Astrocyte (in vitro differentiated cells and primary cell): ENCODE results near the gene TTYH2. TPM values are rescaled to one million over a fixed set of nuclear protein-coding genes. Genes with fewer than 3 reads are reported as not detected.

ENCODE experiments used
- DNase-seq: peaks from one replicate; pipeline ENCODE4 v3.0.0-alpha.2; 2010; ENCODE audit warnings: low read depth
- FAIRE-seq: peaks from 2 replicates; lab custom pipeline; 2011; peaks lifted over from hg19 to GRCh38; lab: Jason Lieb, UNC
- H2AFZ ChIP-seq: 2 replicates; pipeline ENCODE4 v1.6.0; 2012; ENCODE audit warnings: low read depth, low read length, inconsistent platforms
- H3K27ac ChIP-seq: 2 replicates; pipeline ENCODE4 v1.5.1; 2011; ENCODE audit warnings: low read depth, low read length, inconsistent platforms
- H3K27me3 ChIP-seq: 2 replicates; pipeline ENCODE4 v1.6.0; 2011; ENCODE audit warnings: low read length, inconsistent platforms; ENCODE audit not compliant: insufficient read depth
- H3K36me3 ChIP-seq: 2 replicates; pipeline ENCODE4 v1.5.1; 2011; ENCODE audit warnings: low read length, inconsistent platforms; ENCODE audit not compliant: insufficient read depth
- H3K4me1 ChIP-seq: 2 replicates; pipeline ENCODE4 v1.5.1; 2011; ENCODE audit warnings: low read length, inconsistent platforms; ENCODE audit not compliant: insufficient read depth
- H3K4me2 ChIP-seq: 2 replicates; pipeline ENCODE4 v1.6.0; 2012; ENCODE audit warnings: low read length, inconsistent platforms
- H3K4me3 ChIP-seq: 2 replicates; pipeline ENCODE4 v1.5.1; 2011; ENCODE audit warnings: low read depth, mild to moderate bottlenecking, low read length, inconsistent platforms; ENCODE audit not compliant: insufficient read depth
- H3K79me2 ChIP-seq: 2 replicates; pipeline ENCODE4 v1.6.0; 2012; ENCODE audit warnings: mild to moderate bottlenecking, low read length, inconsistent platforms; ENCODE audit not compliant: insufficient read depth
- H3K9ac ChIP-seq: 2 replicates; pipeline ENCODE4 v1.6.0; 2012; ENCODE audit warnings: mild to moderate bottlenecking, low read length, inconsistent platforms
- H3K9me3 ChIP-seq: 2 replicates; pipeline ENCODE4 v1.5.1; 2012; ENCODE audit warnings: low read depth, mild to moderate bottlenecking, low read length, inconsistent platforms; ENCODE audit not compliant: insufficient read depth
- H4K20me1 ChIP-seq: 2 replicates; pipeline ENCODE4 v1.6.0; 2012; ENCODE audit warnings: low read length, inconsistent platforms; ENCODE audit not compliant: insufficient read depth
- H3K27ac Mint-ChIP-seq: one replicate; pipeline ENCODE4 v1.8.0; 2021; ENCODE audit warnings: mild to moderate bottlenecking, mixed read lengths; ENCODE audit not compliant: unreplicated experiment
- H3K27me3 Mint-ChIP-seq: one replicate; pipeline ENCODE4 v1.8.0; 2021; ENCODE audit warnings: low read depth, mixed read lengths; ENCODE audit not compliant: unreplicated experiment
- H3K36me3 Mint-ChIP-seq: one replicate; pipeline ENCODE4 v1.8.0; 2021; ENCODE audit warnings: low read depth, mixed read lengths; ENCODE audit not compliant: unreplicated experiment
- H3K4me1 Mint-ChIP-seq: one replicate; pipeline ENCODE4 v1.8.0; 2021; ENCODE audit warnings: low read depth, mixed read lengths; ENCODE audit not compliant: unreplicated experiment
- H3K4me3 Mint-ChIP-seq: one replicate; pipeline ENCODE4 v1.8.0; 2021; ENCODE audit warnings: mild to moderate bottlenecking, moderate library complexity, mixed read lengths; ENCODE audit not compliant: unreplicated experiment
- H3K9me3 Mint-ChIP-seq: one replicate; pipeline ENCODE4 v1.8.0; 2021; ENCODE audit warnings: mild to moderate bottlenecking, mixed read lengths; ENCODE audit not compliant: unreplicated experiment
- EZH2 ChIP-seq: IDR thresholded peaks from 2 replicates; pipeline ENCODE4 v1.6.1; 2012; ENCODE audit warnings: mild to moderate bottlenecking, low read length, inconsistent platforms; ENCODE audit not compliant: insufficient read depth
- total RNA-seq: library from RNA; stranded (reverse); gene quantifications from 2 replicates; pipeline ENCODE4 v1.2.1, GENCODE V29; 2021
- TF ChIP-seq, protein P1 (sequence below): IDR thresholded peaks from 2 replicates; pipeline ENCODE4 v1.5.1; 2011; ENCODE audit warnings: low read depth, mild to moderate bottlenecking, inconsistent platforms, low read length, moderate library complexity; ENCODE audit not compliant: insufficient read depth

The TTYH2 gene
- total RNA-seq, 1 donor from 2014 or later: 8.0 TPM

DNA sequence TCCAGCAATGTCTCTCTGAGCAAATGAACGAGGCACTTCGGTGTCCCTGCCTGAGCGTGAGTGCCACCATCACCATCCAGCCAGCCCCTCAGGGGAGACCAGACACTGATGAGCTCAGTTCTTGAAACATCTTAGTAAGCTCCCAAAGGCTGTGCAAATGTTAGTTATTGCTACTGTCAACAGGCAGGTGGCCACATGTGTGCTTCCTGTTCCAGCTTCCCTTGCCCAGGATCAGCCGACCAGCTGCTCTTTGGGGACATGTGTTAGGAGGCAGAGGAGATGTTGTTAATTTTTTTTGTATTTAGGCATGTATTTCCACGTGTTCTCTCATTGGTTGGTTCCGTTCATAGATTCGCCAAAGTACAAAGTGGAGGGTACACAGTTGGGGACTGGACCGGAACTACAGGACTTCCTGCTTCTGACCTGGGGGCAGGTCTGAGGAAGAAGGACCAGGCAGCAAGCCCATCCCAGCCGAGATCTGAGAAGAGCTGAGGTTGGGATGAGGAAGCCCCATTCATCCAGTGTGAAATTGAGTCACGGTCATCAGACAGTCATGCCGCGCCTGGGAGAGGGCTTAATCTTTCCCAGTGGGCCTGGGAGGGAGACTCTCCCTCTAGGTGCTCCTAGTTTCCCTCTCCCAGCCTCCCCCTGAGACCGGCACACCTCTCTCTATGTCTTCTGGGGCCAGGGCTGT lies 3.8 kb downstream of the TTYH2 start:
- H2AFZ ChIP-seq: no peak overlapping the region
- no peak overlapping the region for H3K27ac ChIP-seq
- H3K9ac ChIP-seq: no peak overlapping the region
- peaks cover 18% of the 10 kb centered on the region for H4K20me1 ChIP-seq
- H3K27ac Mint-ChIP-seq: no peak overlapping the region
- H3K4me2 ChIP-seq: no peak overlapping the region
- peaks cover 4% of the 10 kb centered on the region for H3K36me3 Mint-ChIP-seq
- FAIRE-seq (no peak), DNase-seq (no peak)
- TF ChIP-seq, protein P1, sequence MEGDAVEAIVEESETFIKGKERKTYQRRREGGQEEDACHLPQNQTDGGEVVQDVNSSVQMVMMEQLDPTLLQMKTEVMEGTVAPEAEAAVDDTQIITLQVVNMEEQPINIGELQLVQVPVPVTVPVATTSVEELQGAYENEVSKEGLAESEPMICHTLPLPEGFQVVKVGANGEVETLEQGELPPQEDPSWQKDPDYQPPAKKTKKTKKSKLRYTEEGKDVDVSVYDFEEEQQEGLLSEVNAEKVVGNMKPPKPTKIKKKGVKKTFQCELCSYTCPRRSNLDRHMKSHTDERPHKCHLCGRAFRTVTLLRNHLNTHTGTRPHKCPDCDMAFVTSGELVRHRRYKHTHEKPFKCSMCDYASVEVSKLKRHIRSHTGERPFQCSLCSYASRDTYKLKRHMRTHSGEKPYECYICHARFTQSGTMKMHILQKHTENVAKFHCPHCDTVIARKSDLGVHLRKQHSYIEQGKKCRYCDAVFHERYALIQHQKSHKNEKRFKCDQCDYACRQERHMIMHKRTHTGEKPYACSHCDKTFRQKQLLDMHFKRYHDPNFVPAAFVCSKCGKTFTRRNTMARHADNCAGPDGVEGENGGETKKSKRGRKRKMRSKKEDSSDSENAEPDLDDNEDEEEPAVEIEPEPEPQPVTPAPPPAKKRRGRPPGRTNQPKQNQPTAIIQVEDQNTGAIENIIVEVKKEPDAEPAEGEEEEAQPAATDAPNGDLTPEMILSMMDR: no peak
- no peak for TF ChIP-seq EZH2
- peaks cover 2% of the 10 kb centered on the region for H3K4me1 Mint-ChIP-seq
- H3K79me2 ChIP-seq: no peaks in the 10 kb centered on the region
- H3K4me1 ChIP-seq: peaks cover 13% of the 10 kb centered on the region
- H3K4me3 Mint-ChIP-seq: no peak overlapping the region
- no peaks in the 10 kb centered on the region for H3K27me3 ChIP-seq
- no peaks in the 10 kb centered on the region for H3K9me3 Mint-ChIP-seq
- H3K9me3 ChIP-seq: no peaks in the 10 kb centered on the region
- H3K4me3 ChIP-seq: no peak overlapping the region
- H3K27me3 Mint-ChIP-seq: peaks cover 27% of the 10 kb centered on the region
- no peaks in the 10 kb centered on the region for H3K36me3 ChIP-seq

DNA sequence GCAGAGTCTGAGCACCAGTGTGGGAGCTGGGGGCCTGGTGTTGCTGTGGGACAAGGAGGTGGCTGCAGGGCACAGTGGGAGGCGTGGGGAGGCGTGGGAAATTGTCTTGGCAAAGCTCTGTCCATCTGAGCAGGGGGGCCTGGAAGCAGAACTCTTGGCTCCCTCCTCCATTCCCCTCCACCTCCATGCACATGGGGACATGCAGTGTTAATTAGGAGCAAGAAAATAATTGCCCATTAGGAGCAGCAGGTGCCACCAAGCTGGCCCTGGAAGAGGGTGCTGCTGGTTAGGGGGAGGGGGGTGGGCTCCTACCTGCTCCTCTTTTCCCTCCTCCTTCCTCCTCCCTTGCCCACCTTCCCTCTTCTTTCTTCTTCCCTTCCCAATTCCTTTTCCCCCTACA lies 4.5 kb downstream of the TTYH2 start:
- Histone ChIP-seq H3K27me3 (no peaks in the 10 kb centered on the region), H4K20me1 (peaks cover 18% of the 10 kb centered on the region), H3K79me2 (no peaks in the 10 kb centered on the region), H3K9ac (no peak overlapping the region), H2AFZ (no peak overlapping the region), H3K4me3 (no peak overlapping the region), H3K4me2 (no peak overlapping the region), H3K36me3 (no peaks in the 10 kb centered on the region), H3K4me1 (peaks cover 6% of the 10 kb centered on the region), H3K27ac (no peak overlapping the region), H3K9me3 (no peaks in the 10 kb centered on the region)
- FAIRE-seq: no peak
- no peak for TF ChIP-seq EZH2
- TF ChIP-seq, protein P1: no peak
- no peak overlapping the region for H3K27ac Mint-ChIP-seq
- no peak for DNase-seq
- H3K4me3 Mint-ChIP-seq: no peak overlapping the region
- peaks cover 27% of the 10 kb centered on the region for H3K27me3 Mint-ChIP-seq
- H3K4me1 Mint-ChIP-seq: peaks cover 2% of the 10 kb centered on the region
- H3K36me3 Mint-ChIP-seq: peaks cover 4% of the 10 kb centered on the region
- no peaks in the 10 kb centered on the region for H3K9me3 Mint-ChIP-seq

DNA sequence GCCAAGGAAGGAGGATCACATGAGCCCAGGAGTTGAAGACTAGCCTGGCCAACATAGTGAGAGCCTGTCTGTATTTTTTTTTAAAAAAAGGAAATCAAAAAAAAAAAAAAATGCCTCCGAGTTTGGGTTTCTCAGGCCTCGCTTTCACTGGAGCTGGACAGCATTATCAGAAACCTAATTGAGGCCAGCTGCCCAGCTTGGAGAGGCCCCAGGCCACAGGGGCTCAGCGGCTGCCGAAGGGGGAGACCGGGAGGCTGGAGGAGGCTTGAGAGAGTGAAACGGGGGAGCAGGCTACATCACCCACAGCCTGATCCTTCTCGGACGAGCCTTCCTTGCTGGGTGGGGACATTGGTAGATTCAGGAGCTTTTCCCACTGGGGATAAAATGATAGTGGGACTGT lies 5.1 kb downstream of the TTYH2 start:
- no peak for TF ChIP-seq EZH2
- TF ChIP-seq, protein P1: no peak
- Mint-ChIP-seq H3K27ac (no peak overlapping the region), H3K4me1 (no peaks in the 10 kb centered on the region), H3K36me3 (peaks cover 4% of the 10 kb centered on the region), H3K4me3 (no peak overlapping the region), H3K27me3 (peaks cover 27% of the 10 kb centered on the region), H3K9me3 (no peaks in the 10 kb centered on the region)
- H2AFZ ChIP-seq: no peak overlapping the region
- H3K9me3 ChIP-seq: no peaks in the 10 kb centered on the region
- no peaks in the 10 kb centered on the region for H3K27me3 ChIP-seq
- H4K20me1 ChIP-seq: peaks cover 18% of the 10 kb centered on the region
- peaks cover 6% of the 10 kb centered on the region for H3K4me1 ChIP-seq
- no peak overlapping the region for H3K4me3 ChIP-seq
- no peaks in the 10 kb centered on the region for H3K79me2 ChIP-seq
- H3K27ac ChIP-seq: no peak overlapping the region
- H3K36me3 ChIP-seq: no peaks in the 10 kb centered on the region
- no peak overlapping the region for H3K4me2 ChIP-seq
- no peak overlapping the region for H3K9ac ChIP-seq
- DNase-seq (no peak), FAIRE-seq (no peak)
